Renal cortical epithelial cell (primary cell): ENCODE results near the gene RPS6KA6. TPM values are rescaled to one million over a fixed set of nuclear protein-coding genes. Genes with fewer than 3 reads are reported as not detected.

Source experiments
- DNase-seq: peaks from one replicate; pipeline ENCODE4 v3.0.0-alpha.2; 2011; ENCODE audit warnings: low read depth
- total RNA-seq: library from RNA; depleted of rRNA; stranded (reverse); fragments of >200 nt; gene quantifications from 2 replicates; pipeline ENCODE4 v1.2.3, GENCODE V29; 2014

RPS6KA6 gene
- total RNA-seq, 1 donor from 2014 or later, result 10.1 TPM

DNA sequence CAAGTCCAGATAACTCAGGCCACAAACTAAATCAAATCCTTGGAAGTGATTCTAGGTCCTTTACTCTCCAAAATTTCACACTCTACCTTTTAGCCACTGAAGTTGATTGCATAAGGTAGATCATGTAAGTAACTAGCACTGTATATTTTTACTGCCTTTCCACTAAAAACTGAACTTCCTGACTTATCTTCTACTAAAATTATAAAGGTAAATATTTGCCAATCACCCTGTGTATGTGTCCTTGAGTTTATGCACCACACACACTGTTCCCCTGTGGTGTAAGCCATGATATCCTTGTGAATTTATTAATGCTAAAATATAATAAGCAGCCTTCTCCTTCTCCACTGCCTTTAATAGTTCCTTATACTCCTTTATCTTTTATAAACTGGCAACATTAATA, 25.6 kb downstream of the RPS6KA6 start:
- DNase-seq, result no peak

DNA sequence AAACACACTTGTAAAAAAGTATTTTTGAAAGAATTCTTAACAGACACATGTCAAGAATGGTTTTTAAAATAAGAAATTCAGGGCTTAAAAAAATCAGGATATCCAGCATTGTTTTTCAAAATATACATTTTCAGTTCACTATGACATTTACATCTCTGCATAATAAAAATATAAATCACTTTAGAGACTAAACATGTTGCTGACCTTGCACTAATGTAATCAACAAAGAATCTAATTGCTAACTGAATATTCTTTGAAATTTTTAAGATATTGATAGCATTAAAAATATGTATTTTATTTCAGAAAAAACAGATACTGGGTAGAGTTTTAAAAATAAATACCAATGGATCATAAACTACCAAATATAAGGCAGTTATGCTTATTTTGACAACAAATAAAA, 26.4 kb downstream of the RPS6KA6 start:
- DNase-seq, result no peak

GRCh38 chrX:84160736-84161135, 27.3 kb downstream of the RPS6KA6 start:
- no peak for DNase-seq

- DNase-seq, result no peak
These were observed 31.2 kb downstream of the RPS6KA6 start for GRCh38 chrX:84156821-84157220.

- peak; percentile 27 for DNase-seq
These were observed 32.1 kb downstream of the RPS6KA6 start for GRCh38 chrX:84155938-84156337.

GRCh38 chrX:84153538-84153937, 34.5 kb downstream of the RPS6KA6 start:
- DNase-seq, result no peak

DNA sequence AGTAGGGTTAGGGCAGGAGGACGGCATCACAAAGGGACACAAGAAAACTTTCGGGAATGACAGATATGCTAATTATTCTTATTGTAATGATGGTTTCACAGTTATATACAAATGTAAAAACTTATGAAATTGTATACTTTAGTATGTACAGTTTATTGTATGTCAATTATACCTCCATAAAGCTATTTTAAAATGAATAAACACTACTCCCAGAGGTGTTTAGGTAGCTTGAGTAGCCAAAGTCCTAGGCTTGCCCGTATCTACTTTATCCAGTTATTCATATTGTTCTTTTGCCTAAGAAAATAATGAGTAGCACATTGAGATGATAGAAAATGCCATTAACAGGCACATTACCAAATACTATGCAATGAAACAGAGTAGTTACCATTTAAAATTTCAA, 43.0 kb downstream of the RPS6KA6 start:
- DNase-seq, result no peak

GRCh38 chrX:84144281-84144680, 43.7 kb downstream of the RPS6KA6 start:
- DNase-seq, result no peak

DNA sequence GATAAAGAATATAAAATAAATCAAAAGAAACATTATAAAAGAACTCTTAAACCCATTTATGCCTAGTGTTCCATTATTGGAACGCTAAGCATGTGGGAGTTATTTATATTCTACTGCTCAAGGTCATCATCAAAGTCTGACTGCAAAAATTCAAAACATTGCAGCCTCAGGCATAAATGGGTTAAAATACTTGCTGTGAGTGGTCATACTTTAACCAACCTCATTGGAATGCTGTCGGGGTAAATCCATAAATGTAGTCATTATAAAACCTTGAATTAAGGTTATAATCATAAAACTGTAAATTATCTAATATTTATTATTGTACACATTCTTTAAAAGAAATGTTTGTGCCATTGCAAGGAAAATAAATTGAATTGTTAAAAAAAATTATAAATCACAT, 55.0 kb downstream of the RPS6KA6 start:
- no peak for DNase-seq

GRCh38 chrX:84123585-84123984, 64.4 kb downstream of the RPS6KA6 start:
- DNase-seq, result no peak

- DNase-seq, result peak; percentile 2
These were observed 69.2 kb downstream of the RPS6KA6 start for GRCh38 chrX:84118769-84119168.

- DNase-seq, result no peak
These were observed 69.7 kb downstream of the RPS6KA6 start for GRCh38 chrX:84118315-84118714.

GRCh38 chrX:84108584-84108983, 79.4 kb downstream of the RPS6KA6 start:
- no peak for DNase-seq

DNA sequence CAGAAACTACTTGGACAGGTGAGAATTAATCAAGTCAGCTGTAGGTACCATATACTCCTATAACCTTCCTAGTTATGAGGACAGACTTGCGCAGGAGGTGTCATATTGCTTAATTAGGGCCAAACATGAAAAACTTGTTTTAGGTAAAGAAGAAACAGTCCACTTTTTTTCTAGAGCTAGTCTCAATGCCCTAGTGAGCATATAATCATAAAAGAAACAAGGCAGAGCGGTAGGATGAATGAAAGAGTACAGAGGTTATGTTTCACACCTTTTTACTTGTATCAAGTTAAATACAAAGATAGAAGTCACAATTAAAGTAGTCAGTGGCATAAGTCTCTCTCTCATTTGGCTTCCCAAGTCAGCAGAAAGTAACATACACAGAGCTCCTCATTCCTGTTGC, 88.9 kb downstream of the RPS6KA6 start:
- no peak for DNase-seq

GRCh38 chrX:84079479-84080197, 108.4 kb downstream of the RPS6KA6 start:
- DNase-seq, result peak; percentile 6

DNA sequence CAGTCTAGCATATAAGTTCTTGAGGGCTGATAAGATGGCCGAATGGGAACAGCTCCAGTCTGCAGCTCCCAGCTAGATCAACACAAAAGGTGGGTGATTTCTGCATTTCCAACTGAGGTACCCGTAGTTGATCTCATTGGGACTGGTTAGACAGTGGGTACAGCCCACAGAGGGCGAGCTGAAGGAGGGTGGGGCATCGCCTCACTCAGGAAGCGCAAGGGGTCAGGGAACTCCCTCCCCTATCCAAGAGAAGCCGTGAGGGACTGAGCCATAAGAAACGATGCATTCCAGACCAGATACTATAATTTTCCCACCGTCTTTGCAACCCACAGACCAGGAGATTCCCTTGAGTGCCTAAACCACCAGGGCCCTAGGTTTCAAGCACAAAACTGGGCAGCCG, 109.0 kb downstream of the RPS6KA6 start:
- DNase-seq, result no peak

- DNase-seq, result no peak
These were observed 123.2 kb downstream of the RPS6KA6 start for GRCh38 chrX:84064814-84065213.

DNA sequence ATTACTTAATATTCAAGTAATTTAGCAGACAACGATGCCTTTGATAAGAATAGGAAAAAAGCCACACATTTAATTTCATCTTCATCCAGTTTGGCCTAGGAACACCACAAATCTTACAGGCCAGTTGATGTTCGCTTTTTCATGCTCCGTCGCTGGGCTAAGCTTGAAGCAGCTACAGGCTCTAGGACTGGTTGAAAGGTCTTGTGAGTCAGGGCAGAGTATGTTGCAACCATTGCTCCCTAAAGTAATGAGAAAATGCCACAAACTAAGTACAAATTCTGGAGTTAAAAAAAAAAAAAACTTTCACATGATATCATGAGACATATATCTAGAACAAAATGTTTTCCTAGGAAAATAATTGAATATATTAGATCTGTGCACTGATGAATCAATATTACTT, 123.8 kb downstream of the RPS6KA6 start:
- DNase-seq, result peak; percentile 63

- no peak for DNase-seq
These were observed 140.7 kb downstream of the RPS6KA6 start for GRCh38 chrX:84047339-84047738.

DNA sequence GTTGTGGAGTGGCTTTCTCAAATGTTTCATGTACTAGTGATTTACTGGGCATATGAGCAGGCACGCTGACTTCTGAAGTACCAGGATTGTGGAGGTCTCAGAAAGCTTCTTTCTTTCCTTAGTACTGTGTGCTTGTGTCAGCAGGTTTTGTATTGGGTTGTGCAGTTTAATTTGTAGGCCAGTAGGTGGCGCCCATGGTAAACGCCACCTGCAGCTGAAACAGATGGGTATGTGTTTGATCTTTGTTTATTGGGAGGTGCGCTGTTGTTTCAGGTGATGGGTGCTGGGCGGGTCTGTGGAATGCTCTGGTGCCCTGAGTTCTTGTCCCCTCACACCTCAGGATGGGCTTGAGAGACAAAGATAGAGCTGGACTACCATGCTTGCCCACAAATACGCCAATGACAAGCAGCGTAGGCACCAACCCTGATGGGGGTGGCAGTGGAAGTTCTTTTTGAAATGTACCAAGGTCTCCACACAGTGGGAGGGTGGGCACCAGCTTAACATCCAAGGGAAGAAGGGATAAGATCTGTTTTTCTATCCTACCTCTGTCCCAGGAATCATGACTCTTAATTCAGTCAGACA, 141.5 kb downstream of the RPS6KA6 start:
- DNase-seq, result peak; percentile 11

DNA sequence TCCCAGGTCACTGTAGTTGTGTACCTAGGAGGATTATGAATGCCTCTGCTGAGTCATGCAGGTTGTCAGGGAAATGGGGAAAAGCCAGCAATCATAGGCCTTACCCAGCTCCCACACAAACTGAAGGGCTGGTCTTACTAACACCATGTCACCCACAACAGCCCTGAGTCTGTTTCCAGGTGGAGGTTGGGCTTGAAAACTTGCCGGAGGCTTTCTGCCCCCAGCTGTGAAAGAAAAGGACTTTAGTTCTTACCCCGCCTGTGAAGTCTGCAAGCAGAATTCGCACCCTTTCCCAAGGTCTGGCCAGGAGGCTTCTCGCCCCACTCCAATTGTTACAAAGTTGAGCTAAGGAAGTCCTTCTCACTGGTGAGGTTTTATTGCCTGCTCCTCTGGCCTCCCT, 143.9 kb downstream of the RPS6KA6 start:
- peak; percentile 18 for DNase-seq
